CD4-positive, alpha-beta T cell treated with Interleukin-21 for 1 hour (primary cell): Measurements from ENCODE around the gene SYNRG.

ENCODE experiments used
- DNase-seq: peaks from one replicate; pipeline ENCODE4 v3.0.0-alpha.2; 2020

SYNRG gene

GRCh38 chr17:37493249-37494027 lies 115.8 kb downstream of the SYNRG start:
- no peak for DNase-seq

GRCh38 chr17:37492167-37492566 lies 117.1 kb downstream of the SYNRG start:
- no peak for DNase-seq

GRCh38 chr17:37490638-37491614 lies 118.3 kb downstream of the SYNRG start:
- no peak for DNase-seq

- peak; percentile 73 for DNase-seq
These were observed 119.1 kb downstream of the SYNRG start for GRCh38 chr17:37490022-37490587.

GRCh38 chr17:37489197-37490001 lies 119.8 kb downstream of the SYNRG start, which contains the start of gene DUSP14:
DUSP14 (plus strand) TSS chr17:37489891; CDS start chr17:37512273, 22,382 bp downstream.
- DNase-seq: peak; percentile 86

- peak; percentile 50 for DNase-seq
These were observed 120.5 kb downstream of the SYNRG start for GRCh38 chr17:37488607-37489196.

GRCh38 chr17:37488009-37488604 lies 121.1 kb downstream of the SYNRG start:
- peak; percentile 5 for DNase-seq

GRCh38 chr17:37485938-37486570 lies 123.2 kb downstream of the SYNRG start:
- no peak for DNase-seq

GRCh38 chr17:37483311-37484039 lies 125.7 kb downstream of the SYNRG start:
- no peak for DNase-seq

GRCh38 chr17:37481001-37481665 lies 128.1 kb downstream of the SYNRG start:
- no peak for DNase-seq

- no peak for DNase-seq
These were observed 128.8 kb downstream of the SYNRG start for GRCh38 chr17:37480427-37480826.

GRCh38 chr17:37479025-37479424 lies 130.2 kb downstream of the SYNRG start:
- no peak for DNase-seq

GRCh38 chr17:37478187-37478586 lies 131.0 kb downstream of the SYNRG start:
- DNase-seq: no peak

- DNase-seq: no peak
These were observed 132.6 kb downstream of the SYNRG start for GRCh38 chr17:37476431-37477120.

- no peak for DNase-seq
These were observed 133.3 kb downstream of the SYNRG start for GRCh38 chr17:37475731-37476420.

- DNase-seq: no peak
These were observed 139.0 kb downstream of the SYNRG start for GRCh38 chr17:37470181-37470580.

GRCh38 chr17:37466471-37466870 lies 142.7 kb downstream of the SYNRG start:
- no peak for DNase-seq

- no peak for DNase-seq
These were observed 144.1 kb downstream of the SYNRG start for GRCh38 chr17:37465069-37465616.
